WTC11 (cell line): ENCODE measurements around the gene EVC.

Experiments used
- ATF2 ChIP-seq: sonication (generic); formaldehyde crosslinking; IDR thresholded peaks from 2 replicates; pipeline ENCODE4 v1.8.1; 2022; ENCODE audit warnings: low read depth, missing genetic modification reagents, borderline replicate concordance
- CREM ChIP-seq: sonication (generic); formaldehyde crosslinking; IDR thresholded peaks from 2 replicates; pipeline ENCODE4 v1.8.1; 2022; ENCODE audit warnings: mild to moderate bottlenecking, missing genetic modification reagents, moderate library complexity
- CTCF ChIP-seq: fragments of 200-600 bp; IDR thresholded peaks from 2 replicates; pipeline ENCODE4 v1.8.0; 2022; ENCODE audit warnings: antibody characterized with exemption
- FOXK1 ChIP-seq: sonication (generic); formaldehyde crosslinking; IDR thresholded peaks from 2 replicates; pipeline ENCODE4 v1.8.0; 2022; ENCODE audit warnings: mild to moderate bottlenecking, moderate library complexity, missing genetic modification reagents
- FOXP4 ChIP-seq: sonication (generic); formaldehyde crosslinking; IDR thresholded peaks from 2 replicates; pipeline ENCODE4 v1.8.0; 2022; ENCODE audit warnings: mild to moderate bottlenecking, missing genetic modification reagents
- KAT7 ChIP-seq: sonication (generic); formaldehyde crosslinking; IDR thresholded peaks from 2 replicates; pipeline ENCODE4 v1.8.1; 2023; ENCODE audit warnings: missing genetic modification reagents, mild to moderate bottlenecking, borderline replicate concordance
- NFYB ChIP-seq: sonication (generic); formaldehyde crosslinking; conservative IDR thresholded peaks from 2 replicates; pipeline ENCODE4 v1.8.0; 2022; ENCODE audit warnings: low read depth, missing genetic modification reagents
- NR2C2 ChIP-seq: sonication (generic); formaldehyde crosslinking; IDR thresholded peaks from 2 replicates; pipeline ENCODE4 v1.8.0; 2022; ENCODE audit warnings: mild to moderate bottlenecking, missing genetic modification reagents
- RELA ChIP-seq: sonication (generic); formaldehyde crosslinking; IDR thresholded peaks from 2 replicates; pipeline ENCODE4 v1.8.1; 2022; ENCODE audit warnings: missing genetic modification reagents, mild to moderate bottlenecking, borderline replicate concordance
- ZBTB43 ChIP-seq: sonication (generic); formaldehyde crosslinking; IDR thresholded peaks from 2 replicates; pipeline ENCODE4 v1.8.1; 2023; ENCODE audit warnings: mild to moderate bottlenecking, missing genetic modification reagents
- ZNF138 ChIP-seq: sonication (generic); formaldehyde crosslinking; conservative IDR thresholded peaks from 2 replicates; pipeline ENCODE4 v1.8.1; 2022; ENCODE audit warnings: mild to moderate bottlenecking, moderate library complexity, missing genetic modification reagents
- ZNF423 ChIP-seq: fragments of 250-450 bp; sonication (Bioruptor Pico); IDR thresholded peaks from 2 replicates; pipeline ENCODE4 v2.1.2; 2022; ENCODE audit warnings: mild to moderate bottlenecking, moderate library complexity

GRCh38 chr4:5825321-5826041 is 114.5 kb downstream of the EVC start:
- TF ChIP-seq ZNF423 (CRISPR knock-in tag) (no peak), CTCF (no peak), ZBTB43 (CRISPR knock-in tag) (no peak), FOXP4 (no peak), RELA (CRISPR knock-in tag) (no peak), CREM (CRISPR knock-in tag) (no peak), ZNF138 (CRISPR knock-in tag) (no peak), NFYB (CRISPR knock-in tag) (no peak), FOXK1 (CRISPR knock-in tag) (no peak), NR2C2 (CRISPR knock-in tag) (no peak), KAT7 (CRISPR knock-in tag) (no peak), ATF2 (CRISPR knock-in tag) (no peak)
